SU-DHL-6 (cell line): ENCODE data around the gene ATCAY.
"Not testable (repeated sequence)": the region's sequence is repeated elsewhere in the genome, so short reads cannot be mapped to it uniquely, and the experiment has no call there.

Source experiments
- EZH2phosphoT487 ChIP-seq: fragments of 200-600 bp; sonication (generic), shearing (Covaris generic); conservative IDR thresholded peaks from 2 replicates; pipeline ENCODE4 v1.6.1; 2018; ENCODE audit warnings: mild to moderate bottlenecking, antibody characterized with exemption, low read length, moderate library complexity, mixed read lengths
- TF ChIP-seq, protein P1 (sequence below): fragments of 200-600 bp; sonication (generic); IDR thresholded peaks from one replicate; pipeline ENCODE4 v1.5.1; 2017; ENCODE audit warnings: antibody characterized with exemption, mild to moderate bottlenecking, low read length, moderate library complexity; ENCODE audit not compliant: insufficient read depth, poor library complexity, severe bottlenecking

DNA sequence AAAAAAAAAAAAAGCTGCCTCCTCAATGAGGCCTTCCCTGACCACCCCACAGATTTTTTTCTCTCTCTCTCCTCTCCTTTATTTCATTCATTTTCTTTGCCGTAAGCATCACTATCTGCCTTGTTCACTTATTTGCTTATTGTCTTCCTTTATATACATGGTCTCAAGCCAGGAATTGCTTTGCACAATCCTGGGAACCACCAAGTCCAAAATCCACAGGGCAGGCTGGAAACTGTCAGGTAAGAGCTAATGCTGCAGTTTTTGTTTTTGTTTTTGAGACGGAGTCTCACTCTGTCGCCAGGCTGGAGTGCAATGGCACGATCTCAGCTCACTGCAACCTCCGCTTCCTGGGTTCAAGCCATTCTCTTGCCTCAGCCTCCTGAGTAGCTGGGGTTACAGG, 14.5 kb downstream of the ATCAY start:
- TF ChIP-seq, protein P1, sequence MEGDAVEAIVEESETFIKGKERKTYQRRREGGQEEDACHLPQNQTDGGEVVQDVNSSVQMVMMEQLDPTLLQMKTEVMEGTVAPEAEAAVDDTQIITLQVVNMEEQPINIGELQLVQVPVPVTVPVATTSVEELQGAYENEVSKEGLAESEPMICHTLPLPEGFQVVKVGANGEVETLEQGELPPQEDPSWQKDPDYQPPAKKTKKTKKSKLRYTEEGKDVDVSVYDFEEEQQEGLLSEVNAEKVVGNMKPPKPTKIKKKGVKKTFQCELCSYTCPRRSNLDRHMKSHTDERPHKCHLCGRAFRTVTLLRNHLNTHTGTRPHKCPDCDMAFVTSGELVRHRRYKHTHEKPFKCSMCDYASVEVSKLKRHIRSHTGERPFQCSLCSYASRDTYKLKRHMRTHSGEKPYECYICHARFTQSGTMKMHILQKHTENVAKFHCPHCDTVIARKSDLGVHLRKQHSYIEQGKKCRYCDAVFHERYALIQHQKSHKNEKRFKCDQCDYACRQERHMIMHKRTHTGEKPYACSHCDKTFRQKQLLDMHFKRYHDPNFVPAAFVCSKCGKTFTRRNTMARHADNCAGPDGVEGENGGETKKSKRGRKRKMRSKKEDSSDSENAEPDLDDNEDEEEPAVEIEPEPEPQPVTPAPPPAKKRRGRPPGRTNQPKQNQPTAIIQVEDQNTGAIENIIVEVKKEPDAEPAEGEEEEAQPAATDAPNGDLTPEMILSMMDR: not testable (repeated sequence)
- TF ChIP-seq EZH2phosphoT487: not testable (repeated sequence)
